ENCODE data around the gene JAM2.

DNA sequence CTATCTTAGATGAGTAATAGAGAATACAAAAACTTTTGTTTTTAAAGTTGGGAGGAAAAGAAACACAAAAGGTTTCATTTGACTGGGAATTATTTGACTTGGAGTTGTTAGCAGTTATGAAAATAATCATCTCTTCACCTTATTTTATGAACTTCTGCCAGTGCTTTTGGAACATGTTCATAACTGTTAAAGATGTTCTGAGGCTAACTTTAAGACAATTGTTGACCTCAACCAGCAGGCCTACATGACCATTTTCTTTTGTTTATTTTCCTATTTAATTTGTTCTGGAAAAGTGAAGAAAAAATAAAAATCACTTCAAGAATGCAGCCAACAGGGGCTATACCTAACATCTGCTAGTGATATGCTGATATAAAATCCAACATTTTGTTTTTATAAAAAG, 37.4 kb downstream of the JAM2 start:
- no peak for TF ChIP-seq CTCF (IDR thresholded peaks at IDR 0.05; ENCODE audit: low read depth, low read length)
- TF ChIP-seq EZH2phosphoT487 (IDR thresholded peaks at IDR 0.05; ENCODE audit: low read depth) = no peak

Measured in OCI-LY3 (cell line).